K562 (cell line): ENCODE measurements around the gene ZER1. TPM values are rescaled to one million over a fixed set of nuclear protein-coding genes. Genes with fewer than 3 reads are reported as not detected.

Experiments used
- ATAC-seq: fragments of 200-7000 bp; cut with Tn5 transposase; 3 replicates; pipeline ENCODE4 v1.9.1; 2020; ENCODE audit warnings: moderate library complexity
- BruUV-seq: library from RNA; stranded (reverse); fragments of 400-500 nt; replicated peaks from 2 replicates; lab custom pipeline; 2021; lab: Mats Ljungman, UMichigan
- CTCF ChIA-PET: fragments of 300-600 bp; formaldehyde crosslinking; extraction: SDS; loops from one replicate; lab custom pipeline; 2021; ENCODE audit warnings: low intra/inter-chr PET ratio; lab: Yijun Ruan, JAX
- POLR2A ChIA-PET: fragments of 300-600, 350-650 bp; sonication (Branson Sonifier 250); formaldehyde crosslinking; extraction: SDS; loops from one replicate; lab custom pipeline; 2021; ENCODE audit warnings: antibody characterized with exemption, inconsistent platforms; lab: Yijun Ruan, JAX
- DNase-seq, 4 experiments: peaks; one replicate each; pipeline versions ENCODE4 v3.0.0 to v3.0.0-alpha.2; 2011 to 2018; ENCODE audit warnings: low spot score in 3 of 4, mixed read lengths in 3 of 4; ENCODE audit errors: extremely low read depth in 1 of 4
- FAIRE-seq: peaks from 2 replicates; lab custom pipeline; 2011; peaks lifted over from hg19 to GRCh38; lab: Jason Lieb, UNC
- H2AFZ ChIP-seq: 2 replicates; pipeline ENCODE4 v1.6.0; 2011; ENCODE audit warnings: low read depth, low read length, control low read depth, inconsistent platforms
- H3K27ac ChIP-seq: fragments of 200-600 bp; 3 replicates; pipeline ENCODE4 v1.8.0; 2011; ENCODE audit warnings: low read depth, mild to moderate bottlenecking, control low read depth, inconsistent platforms, low read length, moderate library complexity, mixed read lengths; ENCODE audit errors: extremely low read depth
- H3K27me3 ChIP-seq, 2 experiments: fragments of 300-600 bp in 1 of 2; 2 replicates in 1 of 2; 3 replicates in 1 of 2; pipeline versions ENCODE4 v1.6.0 to v1.8.0; 2011; ENCODE audit warnings: inconsistent platforms in 2 of 2, low read length in 2 of 2, mild to moderate bottlenecking in 1 of 2, mixed read lengths in 1 of 2, moderate library complexity in 1 of 2; ENCODE audit not compliant: control insufficient read depth in 2 of 2, insufficient read depth in 2 of 2
- H3K36me3 ChIP-seq: fragments of 300-600 bp; 3 replicates; pipeline ENCODE4 v1.8.0; 2011; ENCODE audit warnings: mild to moderate bottlenecking, low read length, inconsistent platforms; ENCODE audit not compliant: control insufficient read depth, insufficient read depth
- H3K4me1 ChIP-seq, 2 experiments: fragments of 200-600 bp in 1 of 2; replicated peaks in 1 of 2; 2 replicates in 1 of 2; 3 replicates in 1 of 2; pipeline versions ENCODE4 v1.5.1 to v1.8.0; 2011; ENCODE audit warnings: inconsistent platforms in 2 of 2, low read length in 2 of 2, mild to moderate bottlenecking in 1 of 2, mixed read lengths in 1 of 2, moderate library complexity in 1 of 2; ENCODE audit not compliant: control insufficient read depth in 2 of 2, insufficient read depth in 2 of 2
- H3K4me2 ChIP-seq: 2 replicates; pipeline ENCODE4 v1.6.1; 2011; ENCODE audit warnings: low read length, control low read depth, inconsistent platforms, mixed read lengths; ENCODE audit not compliant: insufficient read depth
- H3K4me3 ChIP-seq: fragments of 200-600 bp; sonication (generic), shearing (Covaris generic); 2 replicates; pipeline ENCODE4 v1.5.1; 2016; ENCODE audit warnings: control low read depth, inconsistent platforms
- H3K79me2 ChIP-seq: fragments of 200-600 bp; 3 replicates; pipeline ENCODE4 v1.8.0; 2011; ENCODE audit warnings: low read length, inconsistent platforms; ENCODE audit not compliant: control insufficient read depth, insufficient read depth
- H3K9ac ChIP-seq, 2 experiments: 2 replicates each; pipeline versions ENCODE4 v1.6.0 to v1.6.1; 2011; ENCODE audit warnings: low read depth in 2 of 2, low read length in 2 of 2, control low read depth in 1 of 2, inconsistent platforms in 1 of 2, mild to moderate bottlenecking in 1 of 2, mixed read lengths in 1 of 2; ENCODE audit not compliant: insufficient read depth in 1 of 2
- H3K9me1 ChIP-seq: one replicate; pipeline ENCODE4 v1.6.0; 2011; ENCODE audit warnings: inconsistent platforms, mild to moderate bottlenecking, low read length, moderate library complexity; ENCODE audit not compliant: control insufficient read depth, insufficient read depth
- H3K9me3 ChIP-seq: replicated peaks from 2 replicates; pipeline ENCODE4 v1.5.1; 2011; ENCODE audit warnings: low read depth, low read length, inconsistent platforms; ENCODE audit not compliant: control insufficient read depth, insufficient read depth
- H4K20me1 ChIP-seq: replicated peaks from 2 replicates; pipeline ENCODE4 v1.6.1; 2011; ENCODE audit warnings: low read length, inconsistent platforms, mixed read lengths; ENCODE audit not compliant: control insufficient read depth, insufficient read depth
- BCOR ChIP-seq: fragments of 450-650 bp; IDR thresholded peaks from 2 replicates; pipeline ENCODE4 v1.6.1; 2016
- KDM1A ChIP-seq, 2 experiments: fragments of 450-650 bp; IDR thresholded peaks; 2 replicates each; pipeline ENCODE4 v1.6.1; 2016; ENCODE audit warnings: mild to moderate bottlenecking in 2 of 2
- SPI1 ChIP-seq: IDR thresholded peaks from 2 replicates; pipeline ENCODE4 v1.6.1; 2011; ENCODE audit warnings: low read depth, low read length, control low read depth, borderline replicate concordance
- TAL1 ChIP-seq: fragments of 450-650 bp; IDR thresholded peaks from 2 replicates; pipeline ENCODE4 v1.6.1; 2016; ENCODE audit warnings: mild to moderate bottlenecking
- ZFP36 ChIP-seq: fragments of 150-350 bp; IDR thresholded peaks from 2 replicates; pipeline ENCODE4 v1.6.1; 2018; ENCODE audit warnings: low read length, low read depth; ENCODE audit not compliant: partially characterized antibody
- ZNF436 ChIP-seq: fragments of 250-450, 450-650 bp; sonication (Bioruptor Pico); formaldehyde crosslinking; IDR thresholded peaks from 2 replicates; pipeline ENCODE4 v1.7.0; 2020; ENCODE audit warnings: mild to moderate bottlenecking
- ZNF696 ChIP-seq: fragments of 250-450 bp; sonication (Bioruptor Pico); conservative IDR thresholded peaks from 2 replicates; pipeline ENCODE4 v1.4.0; 2020; ENCODE audit warnings: mild to moderate bottlenecking, moderate library complexity
- ZNF707 ChIP-seq: fragments of 250-450 bp; sonication (Bioruptor Pico); conservative IDR thresholded peaks from 2 replicates; pipeline ENCODE4 v1.8.0; 2022; ENCODE audit warnings: inconsistent platforms, mild to moderate bottlenecking, moderate library complexity
- WGBS: fragments of 100-300 bp; shearing (Covaris generic); methylation state at CpG from one replicate; pipeline ENCODE4 v1.1.6; 2016; ENCODE audit warnings: low coverage, mixed read lengths; ENCODE audit not compliant: insufficient coverage; ENCODE audit errors: missing lambda C conversion rate; 5-methylcytosine and 5-hydroxymethylcytosine counted together
- in situ Hi-C: fragments of 300-500 bp; cut with MboI; formaldehyde crosslinking; loops from 4 replicates; pipeline ENCODE4 v1.15.0; 2018; ENCODE audit warnings: inconsistent platforms, mixed read lengths
- intact Hi-C: fragments of 100-400 bp; cut with micrococcal nuclease; formaldehyde crosslinking; loops from 2 replicates; pipeline ENCODE4 v1.14.2; 2022
- polyA plus RNA-seq, 8 experiments: library from polyadenylated mRNA; depleted of rRNA in 4 of 8; stranded (reverse) in 5 of 8; unstranded in 3 of 8; fragments of >200 nt; fragmentation: Nextera tagmentation in 2 of 8; fragmentation: Illumina TruSeq in 1 of 8; extraction: Ambion mirVana in 2 of 8; extraction: Trizol in 1 of 8; gene quantifications; 2 replicates each; pipeline versions ENCODE4 v1.2.1 to v1.2.3, GENCODE V29; 2011 to 2014; ENCODE audit warnings: inconsistent platforms in 1 of 8, missing spikeins in 1 of 8
- total RNA-seq, 7 experiments: library from RNA; depleted of rRNA in 6 of 7; stranded (reverse); fragments of >200 nt in 6 of 7; fragmentation: Illumina TruSeq in 2 of 7; extraction: Trizol in 2 of 7; gene quantifications; 2 replicates each; pipeline versions ENCODE4 v1.2.1 to v1.2.3, GENCODE V29; 2011 to 2021; ENCODE audit warnings: low replicate concordance in 1 of 7
- TF ChIP-seq, protein P1 (sequence below): fragments of 450-650 bp; formaldehyde crosslinking; IDR thresholded peaks from 2 replicates; pipeline ENCODE4 v1.4.0; 2022; ENCODE audit warnings: mild to moderate bottlenecking, moderate library complexity
- TF ChIP-seq, protein P2 (sequence below): sonication (generic); formaldehyde crosslinking; IDR thresholded peaks from 2 replicates; pipeline ENCODE4 v1.8.0; 2022; ENCODE audit warnings: missing genetic modification reagents, mild to moderate bottlenecking, moderate library complexity, borderline replicate concordance
- TF ChIP-seq, protein P3 (sequence below), 2 experiments: fragments of 450-650 bp; IDR thresholded peaks; 2 replicates each; pipeline ENCODE4 v1.6.1; 2016

Gene ZER1
- total and polyA plus RNA-seq, 9 of the 15 experiments (the other 6 are each of a cell fraction or from before 2014, with no cell fraction given): 0.07 to 10.7 (median 6.2) TPM

DNA sequence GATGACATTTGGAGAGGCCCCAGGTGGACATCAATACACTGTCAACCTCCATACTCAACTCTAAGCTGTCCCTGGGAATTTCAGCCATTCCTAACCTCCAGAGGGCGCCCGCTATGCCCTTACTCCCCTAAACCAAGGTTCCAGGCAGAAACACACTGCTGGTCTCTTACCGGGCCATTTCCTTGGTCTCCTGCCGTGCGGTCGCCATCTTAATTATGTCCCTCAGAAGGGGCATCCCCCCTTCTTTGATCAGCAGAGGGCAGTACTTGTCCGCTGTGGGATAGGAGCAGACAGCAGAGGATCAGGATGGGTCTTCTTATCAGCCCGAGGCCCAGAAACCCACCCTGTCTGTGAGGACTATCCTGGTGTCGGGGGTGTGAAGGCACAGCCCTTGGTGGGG, 38.5 kb downstream of the ZER1 start (continued):
- TF ChIP-seq ZNF696 (CRISPR knock-in tag) (no peak), KDM1A (IDR thresholded peaks at IDR 0.05) (no peak), TAL1 (no peak), ZFP36 (peak; percentile 37)
- TF ChIP-seq, protein P1, sequence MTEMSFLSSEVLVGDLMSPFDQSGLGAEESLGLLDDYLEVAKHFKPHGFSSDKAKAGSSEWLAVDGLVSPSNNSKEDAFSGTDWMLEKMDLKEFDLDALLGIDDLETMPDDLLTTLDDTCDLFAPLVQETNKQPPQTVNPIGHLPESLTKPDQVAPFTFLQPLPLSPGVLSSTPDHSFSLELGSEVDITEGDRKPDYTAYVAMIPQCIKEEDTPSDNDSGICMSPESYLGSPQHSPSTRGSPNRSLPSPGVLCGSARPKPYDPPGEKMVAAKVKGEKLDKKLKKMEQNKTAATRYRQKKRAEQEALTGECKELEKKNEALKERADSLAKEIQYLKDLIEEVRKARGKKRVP (CRISPR knock-in tag): no peak
- TF ChIP-seq, all 486 proteins: peak for 81

DNA sequence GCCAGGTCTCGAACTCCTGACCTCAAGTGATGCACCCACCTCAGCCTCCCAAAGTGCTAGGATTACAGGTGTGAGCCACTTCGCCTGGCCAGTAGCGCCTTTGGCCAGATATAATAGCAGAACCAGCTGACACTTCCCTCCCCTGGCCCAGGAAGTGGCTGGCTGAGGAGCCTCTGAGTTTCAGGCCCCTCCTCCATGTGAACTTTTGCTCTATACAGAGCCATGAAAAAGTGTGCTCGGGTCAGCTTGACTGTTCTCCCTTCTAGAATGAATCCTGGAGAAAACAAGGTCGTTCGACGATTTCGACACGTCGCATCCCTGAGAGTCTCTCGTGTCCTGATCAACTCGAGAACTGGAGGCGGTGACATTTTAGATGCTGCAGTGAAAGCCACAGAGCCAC, 39.2 kb downstream of the ZER1 start:
- ATAC-seq (peak; percentile 70), FAIRE-seq (peak; percentile 42), DNase-seq (peak in 1 of 4 experiments; percentile 55)
- Histone ChIP-seq H3K27me3 (no peaks in the 10 kb centered on the region), H3K9me1 (no peaks in the 10 kb centered on the region), H3K4me3 (no peak overlapping the region), H3K9me3 (no peaks in the 10 kb centered on the region), H3K4me2 (peak overlapping the region; percentile 53), H3K27ac (peak overlapping the region; percentile 29), H3K4me1 (peaks cover 5 to 32% of the 10 kb centered on the region in 2 experiments; a peak in 4 of 5 replicates), H3K9ac (peak overlapping the region; percentile 22 to 57; a peak in 2 of 4 replicates), H3K79me2 (no peaks in the 10 kb centered on the region), H2AFZ (peak overlapping the region; percentile 90), H4K20me1 (no peaks in the 10 kb centered on the region), H3K36me3 (no peaks in the 10 kb centered on the region; the same call in 2 of the 3 replicates)
- 56% methylated on average over 13 of the region's 13 CpGs for WGBS
- TSS peak; percentile 65 for BruUV-seq
- POLR2A ChIA-PET: interaction anchor here (0.6 to 1.5 kb wide), 7 partner anchors 8 to 105 kb away, joined by 3 to 6 read pairs (median 3); partner anchors contain the start of gene ZDHHC12
- CTCF ChIA-PET: interaction anchor here (1.4 to 3.1 kb wide), 2 partner anchors 85 to 195 kb away, joined by 5 to 14 read pairs; partner anchors contain the start of gene ENDOG
- TF ChIP-seq ZNF707 (CRISPR knock-in tag) (no peak), SPI1 (0 out of 2 replicates have a peak, but pooled peaks have one; percentile 8), BCOR (no peak), ZNF436 (no peak)
- TF ChIP-seq, protein P2, sequence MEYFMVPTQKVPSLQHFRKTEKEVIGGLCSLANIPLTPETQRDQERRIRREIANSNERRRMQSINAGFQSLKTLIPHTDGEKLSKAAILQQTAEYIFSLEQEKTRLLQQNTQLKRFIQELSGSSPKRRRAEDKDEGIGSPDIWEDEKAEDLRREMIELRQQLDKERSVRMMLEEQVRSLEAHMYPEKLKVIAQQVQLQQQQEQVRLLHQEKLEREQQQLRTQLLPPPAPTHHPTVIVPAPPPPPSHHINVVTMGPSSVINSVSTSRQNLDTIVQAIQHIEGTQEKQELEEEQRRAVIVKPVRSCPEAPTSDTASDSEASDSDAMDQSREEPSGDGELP (CRISPR knock-in tag): peak; percentile 48; the same call in 1 of the 2 replicates
- TF ChIP-seq, protein P3, sequence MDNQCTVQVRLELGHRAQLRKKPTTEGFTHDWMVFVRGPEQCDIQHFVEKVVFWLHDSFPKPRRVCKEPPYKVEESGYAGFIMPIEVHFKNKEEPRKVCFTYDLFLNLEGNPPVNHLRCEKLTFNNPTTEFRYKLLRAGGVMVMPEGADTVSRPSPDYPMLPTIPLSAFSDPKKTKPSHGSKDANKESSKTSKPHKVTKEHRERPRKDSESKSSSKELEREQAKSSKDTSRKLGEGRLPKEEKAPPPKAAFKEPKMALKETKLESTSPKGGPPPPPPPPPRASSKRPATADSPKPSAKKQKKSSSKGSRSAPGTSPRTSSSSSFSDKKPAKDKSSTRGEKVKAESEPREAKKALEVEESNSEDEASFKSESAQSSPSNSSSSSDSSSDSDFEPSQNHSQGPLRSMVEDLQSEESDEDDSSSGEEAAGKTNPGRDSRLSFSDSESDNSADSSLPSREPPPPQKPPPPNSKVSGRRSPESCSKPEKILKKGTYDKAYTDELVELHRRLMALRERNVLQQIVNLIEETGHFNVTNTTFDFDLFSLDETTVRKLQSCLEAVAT (IDR thresholded peaks at IDR 0.05): no peak
- intact Hi-C loops (loop anchor here (5.0 kb wide), 1 partner anchor 275 kb away; no protein-coding TSS in a partner anchor), in situ Hi-C loops (loop anchor here (5.0 kb wide), 1 partner anchor 195 kb away; no protein-coding TSS in a partner anchor)
